Endothelial cell of umbilical vein (primary cell): Measurements from ENCODE around the gene VTI1A. TPM values are rescaled to one million over a fixed set of nuclear protein-coding genes. Genes with fewer than 3 reads are reported as not detected.

Experiments
- BruUV-seq: library from RNA; stranded (reverse); fragments of 400-500 nt; replicated peaks from 2 replicates; lab custom pipeline; 2021; lab: Mats Ljungman, UMichigan
- CTCF ChIA-PET: fragments of 300-600, 350-600 bp; sonication (Branson Sonifier 250); formaldehyde crosslinking; loops from one replicate; lab custom pipeline; 2021; ENCODE audit warnings: antibody characterized with exemption, inconsistent platforms; lab: Charles Lee
- POLR2A ChIA-PET: fragments of 300-600, 350-600 bp; sonication (Branson Sonifier 250); formaldehyde crosslinking; loops from one replicate; lab custom pipeline; 2021; ENCODE audit warnings: antibody characterized with exemption, inconsistent platforms; lab: Charles Lee
- DNase-seq: peaks from one replicate; pipeline ENCODE4 v3.0.0-alpha.2; 2011; ENCODE audit warnings: low read depth, low spot score
- FAIRE-seq: peaks from 2 replicates; lab custom pipeline; 2011; peaks lifted over from hg19 to GRCh38; lab: Jason Lieb, UNC
- H2AFZ ChIP-seq: 2 replicates; pipeline ENCODE4 v1.6.0; 2012; ENCODE audit warnings: low read depth, low read length, control low read depth, inconsistent platforms
- H3K27ac ChIP-seq: 2 replicates; pipeline ENCODE4 v1.5.1; 2011; ENCODE audit warnings: low read depth, mild to moderate bottlenecking, control low read depth, low read length, moderate library complexity; ENCODE audit not compliant: insufficient read depth
- H3K27me3 ChIP-seq, 2 experiments: 2 replicates each; pipeline versions ENCODE4 v1.6.0 to v1.6.1; 2011; ENCODE audit warnings: low read length in 2 of 2, mixed read lengths in 1 of 2; ENCODE audit not compliant: control insufficient read depth in 2 of 2, insufficient read depth in 2 of 2
- H3K36me3 ChIP-seq, 2 experiments: 2 replicates in 1 of 2; 3 replicates in 1 of 2; pipeline ENCODE4 v1.5.1; 2011; ENCODE audit warnings: low read length in 2 of 2, mild to moderate bottlenecking in 1 of 2, moderate library complexity in 1 of 2; ENCODE audit not compliant: control insufficient read depth in 2 of 2, insufficient read depth in 2 of 2; ENCODE audit errors: extremely low read depth in 1 of 2
- H3K4me1 ChIP-seq: 3 replicates; pipeline ENCODE4 v1.5.1; 2011; ENCODE audit warnings: mild to moderate bottlenecking, low read length; ENCODE audit not compliant: control insufficient read depth, insufficient read depth; ENCODE audit errors: extremely low read depth
- H3K4me2 ChIP-seq: 2 replicates; pipeline ENCODE4 v1.6.1; 2011; ENCODE audit warnings: low read length, control low read depth, mixed read lengths; ENCODE audit not compliant: insufficient read depth
- H3K4me3 ChIP-seq, 3 experiments: fragments of 200-600 bp in 1 of 3; sonication (generic), shearing (Covaris generic) in 1 of 3; replicated peaks in 1 of 3; 2 replicates each; pipeline ENCODE4 v1.5.1; 2011 to 2016; ENCODE audit warnings: control low read depth in 3 of 3, low read length in 3 of 3, mild to moderate bottlenecking in 2 of 3, inconsistent platforms in 1 of 3, low read depth in 1 of 3, moderate library complexity in 1 of 3; ENCODE audit not compliant: insufficient read depth in 1 of 3
- H3K79me2 ChIP-seq: 2 replicates; pipeline ENCODE4 v1.6.0; 2012; ENCODE audit warnings: low read length, inconsistent platforms; ENCODE audit not compliant: control insufficient read depth, insufficient read depth
- H3K9ac ChIP-seq: replicated peaks from 2 replicates; pipeline ENCODE3; 2011; ENCODE audit warnings: low read length, control low read depth; ENCODE audit not compliant: insufficient read depth; ENCODE audit errors: extremely low read depth
- H3K9me1 ChIP-seq: replicated peaks from 3 replicates; pipeline ENCODE4 v1.6.0; 2011; ENCODE audit warnings: mild to moderate bottlenecking, low read length; ENCODE audit not compliant: control insufficient read depth, insufficient read depth; ENCODE audit errors: extremely low read depth
- H3K9me3 ChIP-seq: replicated peaks from 2 replicates; pipeline ENCODE4 v1.5.1; 2012; ENCODE audit warnings: low read length, inconsistent platforms; ENCODE audit not compliant: control insufficient read depth, insufficient read depth
- H4K20me1 ChIP-seq: replicated peaks from 2 replicates; pipeline ENCODE3; 2011; ENCODE audit warnings: mild to moderate bottlenecking, low read length; ENCODE audit not compliant: control insufficient read depth, insufficient read depth; ENCODE audit errors: extremely low read depth
- CTCF ChIP-seq, 2 donors: IDR thresholded peaks; 1 replicate in 1 of 2; 2 replicates in 1 of 2; pipeline ENCODE4 v1.5.1; 2011; ENCODE audit warnings: low read length in 2 of 2, mild to moderate bottlenecking in 2 of 2, moderate library complexity in 2 of 2, control low read depth in 1 of 2, inconsistent platforms in 1 of 2, low read depth in 1 of 2; ENCODE audit not compliant: insufficient read depth in 1 of 2; ENCODE audit errors: extremely low read depth in 1 of 2
- EZH2 ChIP-seq: IDR thresholded peaks from 2 replicates; pipeline ENCODE4 v1.6.1; 2012; ENCODE audit warnings: borderline replicate concordance, low read depth, mild to moderate bottlenecking, moderate library complexity, low read length, inconsistent platforms; ENCODE audit not compliant: severe bottlenecking
- FOS ChIP-seq: IDR thresholded peaks from 2 replicates; pipeline ENCODE4 v1.6.1; 2011; ENCODE audit warnings: mild to moderate bottlenecking, low read length, moderate library complexity, borderline replicate concordance; ENCODE audit not compliant: insufficient read depth
- GATA2 ChIP-seq: IDR thresholded peaks from 2 replicates; pipeline ENCODE4 v1.7.0; 2011; ENCODE audit warnings: low read depth, mild to moderate bottlenecking, moderate library complexity, mixed read lengths, low read length; ENCODE audit not compliant: insufficient read length, insufficient read depth
- JUN ChIP-seq: IDR thresholded peaks from 2 replicates; pipeline ENCODE4 v1.6.1; 2011; ENCODE audit warnings: borderline replicate concordance, low read depth; ENCODE audit not compliant: insufficient read length, insufficient read depth
- MAX ChIP-seq: IDR thresholded peaks from 2 replicates; pipeline ENCODE4 v1.6.1; 2011; ENCODE audit not compliant: insufficient read depth, insufficient read length
- MYC ChIP-seq: IDR thresholded peaks from one replicate; pipeline ENCODE4 v1.6.1; 2011; ENCODE audit warnings: mild to moderate bottlenecking, low read depth, low read length
- POLR2A ChIP-seq: IDR thresholded peaks from 2 replicates; pipeline ENCODE4 v1.6.1; 2012; ENCODE audit warnings: low read depth, mild to moderate bottlenecking, control low read depth, low read length
- POLR2AphosphoS5 ChIP-seq: IDR thresholded peaks from 2 replicates; pipeline ENCODE4 v1.6.1; 2012; ENCODE audit warnings: low read depth, mild to moderate bottlenecking, control low read depth, low read length, moderate library complexity; ENCODE audit not compliant: insufficient read depth
- dilution Hi-C: fragments of 300-500 bp; cut with MboI; formaldehyde crosslinking; loops from one replicate; pipeline ENCODE4 v1.15.0; 2019; ENCODE audit warnings: low sequenced_read_pairs; ENCODE audit not compliant: extremely low pct_ligation_motif_present
- intact Hi-C: fragments of 100-400 bp; cut with micrococcal nuclease; formaldehyde crosslinking; loops from one replicate; pipeline ENCODE4 v1.10.0; 2022
- polyA plus RNA-seq, 4 experiments: library from polyadenylated mRNA; depleted of rRNA in 3 of 4; stranded (reverse) in 3 of 4; unstranded in 1 of 4; fragments of >200 nt; gene quantifications; 2 replicates each; pipeline versions ENCODE4 v1.2.1 to v1.2.3, GENCODE V29; 2011 to 2012; ENCODE audit warnings: missing spikeins in 1 of 4
- total RNA-seq: library from RNA; stranded (reverse); gene quantifications from 2 replicates; pipeline ENCODE4 v1.2.3, GENCODE V29; 2021

The VTI1A gene
- total and polyA plus RNA-seq, 2 donors (not counting 3 experiments of a cell fraction or from before 2014, with no cell fraction given): 10.8 to 35.6 TPM

- Histone ChIP-seq H3K4me2 (no peak overlapping the region), H3K9me1 (no peaks in the 10 kb centered on the region), H3K4me3 (no peak overlapping the region), H3K79me2 (peaks cover 2% of the 10 kb centered on the region), H3K9ac (no peak overlapping the region), H3K27me3 (no peaks in the 10 kb centered on the region), H3K36me3 (peaks cover 0 to 6% of the 10 kb centered on the region in 2 experiments), H3K4me1 (no peaks in the 10 kb centered on the region), H3K27ac (no peak overlapping the region), H2AFZ (no peak overlapping the region), H3K9me3 (no peaks in the 10 kb centered on the region), H4K20me1 (no peaks in the 10 kb centered on the region)
- dilution Hi-C loops (no loop called here), intact Hi-C loops (no loop called here)
- no peak for TF ChIP-seq CTCF (IDR thresholded peaks at IDR 0.05; ENCODE audit: extremely low read depth in 1 of 2, insufficient read depth in 1 of 2, low read depth in 1 of 2, low read length in 2 of 2)
- no peak for TF ChIP-seq MAX
- TF ChIP-seq POLR2A: no peak
- TF ChIP-seq JUN: no peak
- no peak for TF ChIP-seq MYC
- TF ChIP-seq POLR2AphosphoS5: no peak
- no peak for TF ChIP-seq EZH2
- TF ChIP-seq GATA2: no peak
- no peak for TF ChIP-seq FOS
- no TSS peak for BruUV-seq
- POLR2A ChIA-PET: no interaction called here
- DNase-seq: no peak
- CTCF ChIA-PET: interaction anchor here (1.0 to 1.5 kb wide), 6 partner anchors 8 to 1096 kb away, joined by 3 read pairs; partner anchors contain the start of gene GPAM
- no peak for FAIRE-seq
Measured at GRCh38 chr10:112467541-112468075, 20.6 kb downstream of the VTI1A start.
